ENCODE results near the gene EFCAB5. TPM values are rescaled to one million over a fixed set of nuclear protein-coding genes. Genes with fewer than 3 reads are reported as not detected.

EFCAB5 gene
- polyA plus RNA-seq, 1 of the 3 experiments (the other 2 are of a cell fraction) = 0.05 TPM

DNA sequence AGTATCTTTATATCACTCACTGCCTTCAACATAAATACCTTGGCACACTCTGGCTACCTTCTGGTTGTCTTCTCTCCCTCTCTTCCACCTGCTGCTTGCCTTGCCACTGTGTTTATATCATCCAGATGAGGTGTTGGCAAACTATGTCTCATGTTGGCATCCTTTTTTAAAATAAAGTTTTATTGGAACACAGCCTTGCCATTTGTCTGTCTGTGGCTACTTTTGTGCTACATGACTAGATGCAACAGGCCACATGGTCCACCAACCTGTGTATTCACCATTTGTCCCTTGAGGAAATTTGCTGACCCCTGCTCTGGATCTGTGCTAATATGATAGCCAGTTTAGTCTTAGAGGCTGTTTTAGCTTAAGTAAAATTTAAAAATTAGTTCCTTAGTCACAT is 212.0 kb downstream of the EFCAB5 start:
- Histone ChIP-seq H3K27me3 (ENCODE audit: insufficient read depth) (no peaks in the 10 kb centered on the region), H3K4me1 (ENCODE audit: control insufficient read depth in 1 of 2, insufficient read depth in 2 of 2, low read depth in 1 of 2, low read length in 1 of 2) (no peaks in the 10 kb centered on the region), H3K79me2 (ENCODE audit: insufficient read depth) (peaks cover 97% of the 10 kb centered on the region), H3K36me3 (replicated peaks in 1 of 2; ENCODE audit: control insufficient read depth in 1 of 2, insufficient read depth in 2 of 2, low read length in 1 of 2) (peaks cover 0 to 44% of the 10 kb centered on the region in 2 experiments), H3K9ac (no peak overlapping the region), H2AFZ (ENCODE audit: low read depth) (no peak overlapping the region), H3F3A (replicated peaks; ENCODE audit: insufficient read depth) (peaks cover 15% of the 10 kb centered on the region), H3K4me2 (no peak overlapping the region), H4K20me1 (ENCODE audit: insufficient read depth) (no peaks in the 10 kb centered on the region; the same call in 1 of the 2 replicates), H3K27ac (ENCODE audit: low read depth in 2 of 2, low read length in 1 of 2) (no peak overlapping the region), H3K9me2 (no peaks in the 10 kb centered on the region), H3K4me3 (ENCODE audit: low read depth in 2 of 2, low read length in 1 of 2) (no peak overlapping the region), H3K9me3 (no peaks in the 10 kb centered on the region)
- no peak for DNase-seq
- ChIA-PET POLR2A (no interaction called here), CTCF (no interaction called here)
- TF ChIP-seq YY1 (IDR thresholded peaks at IDR 0.05; ENCODE audit: low read depth) (no peak), TAF1 (IDR thresholded peaks at IDR 0.05; ENCODE audit: borderline replicate concordance, low read depth, low read length) (no peak), MEF2A (IDR thresholded peaks at IDR 0.05; ENCODE audit: borderline replicate concordance, low read depth) (no peak), FOXM1 (IDR thresholded peaks at IDR 0.05; ENCODE audit: low read depth) (no peak), NRF1 (IDR thresholded peaks at IDR 0.05; ENCODE audit: low read depth, low read length) (no peak), RCOR1 (IDR thresholded peaks at IDR 0.05; ENCODE audit: low read length) (no peak), EP300 (IDR thresholded peaks at IDR 0.05; ENCODE audit: borderline replicate concordance in 1 of 2, low read depth in 1 of 2, low read length in 1 of 2) (no peak), GABPA (IDR thresholded peaks at IDR 0.05; ENCODE audit: low read depth) (no peak), SMC3 (IDR thresholded peaks at IDR 0.05; ENCODE audit: low read depth, low read length) (no peak)
- TF ChIP-seq, protein P1, sequence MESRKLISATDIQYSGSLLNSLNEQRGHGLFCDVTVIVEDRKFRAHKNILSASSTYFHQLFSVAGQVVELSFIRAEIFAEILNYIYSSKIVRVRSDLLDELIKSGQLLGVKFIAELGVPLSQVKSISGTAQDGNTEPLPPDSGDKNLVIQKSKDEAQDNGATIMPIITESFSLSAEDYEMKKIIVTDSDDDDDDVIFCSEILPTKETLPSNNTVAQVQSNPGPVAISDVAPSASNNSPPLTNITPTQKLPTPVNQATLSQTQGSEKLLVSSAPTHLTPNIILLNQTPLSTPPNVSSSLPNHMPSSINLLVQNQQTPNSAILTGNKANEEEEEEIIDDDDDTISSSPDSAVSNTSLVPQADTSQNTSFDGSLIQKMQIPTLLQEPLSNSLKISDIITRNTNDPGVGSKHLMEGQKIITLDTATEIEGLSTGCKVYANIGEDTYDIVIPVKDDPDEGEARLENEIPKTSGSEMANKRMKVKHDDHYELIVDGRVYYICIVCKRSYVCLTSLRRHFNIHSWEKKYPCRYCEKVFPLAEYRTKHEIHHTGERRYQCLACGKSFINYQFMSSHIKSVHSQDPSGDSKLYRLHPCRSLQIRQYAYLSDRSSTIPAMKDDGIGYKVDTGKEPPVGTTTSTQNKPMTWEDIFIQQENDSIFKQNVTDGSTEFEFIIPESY (IDR thresholded peaks at IDR 0.05; ENCODE audit: borderline replicate concordance, low read depth) = no peak
- TF ChIP-seq, protein P2, sequence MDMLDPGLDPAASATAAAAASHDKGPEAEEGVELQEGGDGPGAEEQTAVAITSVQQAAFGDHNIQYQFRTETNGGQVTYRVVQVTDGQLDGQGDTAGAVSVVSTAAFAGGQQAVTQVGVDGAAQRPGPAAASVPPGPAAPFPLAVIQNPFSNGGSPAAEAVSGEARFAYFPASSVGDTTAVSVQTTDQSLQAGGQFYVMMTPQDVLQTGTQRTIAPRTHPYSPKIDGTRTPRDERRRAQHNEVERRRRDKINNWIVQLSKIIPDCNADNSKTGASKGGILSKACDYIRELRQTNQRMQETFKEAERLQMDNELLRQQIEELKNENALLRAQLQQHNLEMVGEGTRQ (IDR thresholded peaks at IDR 0.05; ENCODE audit: borderline replicate concordance, low read depth, low read length) = no peak

DNA sequence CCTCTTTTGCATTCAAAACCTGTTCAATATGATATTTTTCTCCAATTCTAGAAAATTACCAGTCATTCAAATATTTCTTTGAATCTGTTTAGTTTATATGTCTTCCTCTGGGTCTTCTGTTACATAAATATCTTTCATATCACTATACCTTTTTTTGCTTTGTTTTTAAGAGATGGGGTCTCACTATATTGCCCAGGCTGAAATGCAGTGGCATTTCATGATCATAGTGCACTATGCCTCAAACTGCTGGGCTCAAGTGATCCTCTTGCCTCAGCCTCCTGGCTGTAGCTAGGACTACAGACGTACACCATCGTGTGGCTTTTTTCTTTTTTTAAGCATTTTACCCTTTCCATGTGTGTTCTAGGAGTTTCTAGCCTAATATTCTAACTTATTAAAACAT is 214.0 kb downstream of the EFCAB5 start:
- CTCF ChIA-PET = interaction anchor here (0.6 kb wide), 1 partner anchor 77 kb away, joined by 3 read pairs; no protein-coding TSS in a partner anchor
- 94% methylated on average over 2 of the region's 2 CpGs for WGBS (ENCODE audit: low lambda C conversion rate)
- Histone ChIP-seq H3F3A (replicated peaks; ENCODE audit: insufficient read depth) (peaks cover 10% of the 10 kb centered on the region), H3K36me3 (replicated peaks in 1 of 2; ENCODE audit: control insufficient read depth in 1 of 2, insufficient read depth in 2 of 2, low read length in 1 of 2) (peaks cover 3 to 62% of the 10 kb centered on the region in 2 experiments), H2AFZ (ENCODE audit: low read depth) (no peak overlapping the region), H3K79me2 (ENCODE audit: insufficient read depth) (peaks cover 97% of the 10 kb centered on the region), H4K20me1 (ENCODE audit: insufficient read depth) (peaks cover 6% of the 10 kb centered on the region; the same call in 1 of the 2 replicates), H3K27me3 (ENCODE audit: insufficient read depth) (no peaks in the 10 kb centered on the region), H3K9ac (no peak overlapping the region), H3K9me3 (peaks cover 12% of the 10 kb centered on the region; the same call in 1 of the 2 replicates), H3K4me3 (ENCODE audit: low read depth in 2 of 2, low read length in 1 of 2) (no peak overlapping the region), H3K4me1 (ENCODE audit: control insufficient read depth in 1 of 2, insufficient read depth in 2 of 2, low read depth in 1 of 2, low read length in 1 of 2) (no peaks in the 10 kb centered on the region), H3K27ac (ENCODE audit: low read depth in 2 of 2, low read length in 1 of 2) (no peak overlapping the region), H3K4me2 (no peak overlapping the region), H3K9me2 (no peaks in the 10 kb centered on the region)
- POLR2A ChIA-PET = no interaction called here
- TF ChIP-seq JUND (IDR thresholded peaks at IDR 0.05) (no peak), RFX5 (IDR thresholded peaks at IDR 0.05; ENCODE audit: low read length) (no peak), NRF1 (IDR thresholded peaks at IDR 0.05; ENCODE audit: low read depth, low read length) (no peak), RXRA (IDR thresholded peaks at IDR 0.05; ENCODE audit: borderline replicate concordance, low read depth) (no peak), ELF1 (IDR thresholded peaks at IDR 0.05) (no peak), POLR2AphosphoS5 (IDR thresholded peaks at IDR 0.05; ENCODE audit: low read depth, low read length) (no peak)
- TF ChIP-seq, protein P3, sequence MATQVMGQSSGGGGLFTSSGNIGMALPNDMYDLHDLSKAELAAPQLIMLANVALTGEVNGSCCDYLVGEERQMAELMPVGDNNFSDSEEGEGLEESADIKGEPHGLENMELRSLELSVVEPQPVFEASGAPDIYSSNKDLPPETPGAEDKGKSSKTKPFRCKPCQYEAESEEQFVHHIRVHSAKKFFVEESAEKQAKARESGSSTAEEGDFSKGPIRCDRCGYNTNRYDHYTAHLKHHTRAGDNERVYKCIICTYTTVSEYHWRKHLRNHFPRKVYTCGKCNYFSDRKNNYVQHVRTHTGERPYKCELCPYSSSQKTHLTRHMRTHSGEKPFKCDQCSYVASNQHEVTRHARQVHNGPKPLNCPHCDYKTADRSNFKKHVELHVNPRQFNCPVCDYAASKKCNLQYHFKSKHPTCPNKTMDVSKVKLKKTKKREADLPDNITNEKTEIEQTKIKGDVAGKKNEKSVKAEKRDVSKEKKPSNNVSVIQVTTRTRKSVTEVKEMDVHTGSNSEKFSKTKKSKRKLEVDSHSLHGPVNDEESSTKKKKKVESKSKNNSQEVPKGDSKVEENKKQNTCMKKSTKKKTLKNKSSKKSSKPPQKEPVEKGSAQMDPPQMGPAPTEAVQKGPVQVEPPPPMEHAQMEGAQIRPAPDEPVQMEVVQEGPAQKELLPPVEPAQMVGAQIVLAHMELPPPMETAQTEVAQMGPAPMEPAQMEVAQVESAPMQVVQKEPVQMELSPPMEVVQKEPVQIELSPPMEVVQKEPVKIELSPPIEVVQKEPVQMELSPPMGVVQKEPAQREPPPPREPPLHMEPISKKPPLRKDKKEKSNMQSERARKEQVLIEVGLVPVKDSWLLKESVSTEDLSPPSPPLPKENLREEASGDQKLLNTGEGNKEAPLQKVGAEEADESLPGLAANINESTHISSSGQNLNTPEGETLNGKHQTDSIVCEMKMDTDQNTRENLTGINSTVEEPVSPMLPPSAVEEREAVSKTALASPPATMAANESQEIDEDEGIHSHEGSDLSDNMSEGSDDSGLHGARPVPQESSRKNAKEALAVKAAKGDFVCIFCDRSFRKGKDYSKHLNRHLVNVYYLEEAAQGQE (IDR thresholded peaks at IDR 0.05; ENCODE audit: low read depth, low read length) = no peak
- TF ChIP-seq, protein P4, sequence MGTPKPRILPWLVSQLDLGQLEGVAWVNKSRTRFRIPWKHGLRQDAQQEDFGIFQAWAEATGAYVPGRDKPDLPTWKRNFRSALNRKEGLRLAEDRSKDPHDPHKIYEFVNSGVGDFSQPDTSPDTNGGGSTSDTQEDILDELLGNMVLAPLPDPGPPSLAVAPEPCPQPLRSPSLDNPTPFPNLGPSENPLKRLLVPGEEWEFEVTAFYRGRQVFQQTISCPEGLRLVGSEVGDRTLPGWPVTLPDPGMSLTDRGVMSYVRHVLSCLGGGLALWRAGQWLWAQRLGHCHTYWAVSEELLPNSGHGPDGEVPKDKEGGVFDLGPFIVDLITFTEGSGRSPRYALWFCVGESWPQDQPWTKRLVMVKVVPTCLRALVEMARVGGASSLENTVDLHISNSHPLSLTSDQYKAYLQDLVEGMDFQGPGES (IDR thresholded peaks at IDR 0.05; ENCODE audit: low read depth, low read length) = no peak
- DNase-seq = no peak
